HG02943 (cell line): ENCODE results near the gene CP.

Experiments used
- ATAC-seq: cut with Tn5 transposase; IDR thresholded peaks from one replicate; pipeline ENCODE4 v1.9.1; 2021; ENCODE audit warnings: mild to moderate bottlenecking, low read depth, moderate library complexity; ENCODE audit not compliant: unreplicated experiment

CP gene

DNA sequence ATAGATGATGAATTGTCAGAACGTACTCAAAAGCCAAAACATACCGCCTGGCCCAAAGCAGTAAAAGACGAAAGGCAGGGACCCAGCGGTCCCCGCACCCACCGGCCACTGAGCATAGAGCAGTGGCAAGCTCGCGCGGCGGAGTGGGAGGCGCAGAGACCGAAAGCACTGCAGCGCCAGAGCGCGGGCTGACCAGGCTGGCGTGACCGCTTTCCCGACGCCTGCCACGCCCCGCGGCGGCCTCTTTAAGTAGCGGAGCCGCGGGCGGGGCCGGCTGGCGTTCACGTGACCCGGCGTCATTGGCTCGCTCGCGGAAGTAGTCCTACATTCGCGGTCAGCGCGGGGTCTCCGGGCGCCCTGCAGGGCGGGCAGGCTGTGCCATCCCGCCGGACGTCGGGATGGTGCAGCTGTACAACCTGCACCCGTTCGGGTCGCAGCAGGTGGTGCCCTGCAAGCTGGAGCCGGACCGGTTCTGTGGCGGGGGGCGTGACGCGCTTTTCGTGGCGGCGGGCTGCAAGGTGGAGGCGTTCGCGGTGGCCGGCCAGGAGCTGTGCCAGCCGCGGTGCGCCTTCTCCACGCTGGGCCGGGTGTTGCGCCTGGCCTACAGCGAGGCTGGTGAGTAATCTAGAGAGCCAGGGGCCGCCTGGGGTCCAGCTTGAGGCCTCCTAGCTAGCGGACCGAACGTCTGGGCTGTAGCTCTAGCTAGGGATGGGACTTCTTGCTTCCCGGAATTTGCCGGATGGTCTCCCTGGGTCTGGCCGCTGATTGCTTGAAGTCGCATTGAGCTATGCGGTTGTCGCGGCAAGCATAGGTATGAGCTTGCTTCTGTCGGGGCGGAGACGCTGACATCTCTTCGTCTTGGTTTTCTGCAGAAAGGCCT lies 92.1 kb downstream of the CP start, which contains the start of gene HPS3:
Gene HPS3, plus strand, starts transcription at position 313 of the 880 bp plus-strand sequence. Its CDS starts 86 bp downstream, at position 399.
- peak; percentile 88 for ATAC-seq

GRCh38 chr3:149128821-149129220 lies 92.8 kb downstream of the CP start:
- ATAC-seq: no peak

DNA sequence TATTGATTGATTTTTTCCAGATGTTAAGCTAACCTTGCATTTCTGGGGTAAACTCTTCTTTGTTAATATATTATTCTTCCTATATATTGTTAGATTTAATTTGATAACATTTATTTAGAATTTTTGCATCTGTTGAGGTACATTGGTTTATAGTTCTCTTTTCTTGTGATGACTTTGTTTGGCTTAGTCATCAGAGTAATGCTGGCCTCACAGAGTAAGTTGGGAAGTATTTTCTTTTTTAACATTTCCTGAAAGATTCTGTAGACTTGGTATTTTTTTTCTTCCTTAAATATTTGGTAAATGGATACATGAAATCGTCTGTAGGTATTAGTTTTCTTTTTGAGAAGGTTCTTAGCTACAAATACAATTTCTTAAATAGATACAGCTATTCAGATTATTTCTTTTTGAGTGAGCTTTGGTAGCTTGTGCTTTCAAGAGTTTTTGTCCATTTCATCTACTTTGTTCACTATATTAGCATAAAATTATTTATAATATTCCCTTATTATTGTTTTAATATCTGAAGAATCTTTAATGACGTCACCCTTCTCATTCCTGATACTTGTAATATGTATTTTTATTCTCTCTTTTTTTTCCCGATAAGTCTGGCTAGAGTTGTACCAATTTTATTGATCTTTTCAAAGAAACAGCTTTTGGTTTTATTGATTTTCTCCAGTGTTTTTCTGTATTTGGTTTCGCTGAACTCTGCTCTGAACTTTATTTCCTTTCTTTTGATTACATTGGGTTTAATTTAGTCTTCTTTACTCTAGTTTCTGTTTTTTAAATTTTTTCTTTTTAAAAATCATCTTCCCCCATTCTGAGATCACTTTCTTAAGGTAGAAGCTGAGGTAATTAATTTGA lies 98.7 kb downstream of the CP start:
- no peak for ATAC-seq
